ENCODE results near the gene COA1. TPM values are rescaled to one million over a fixed set of nuclear protein-coding genes. Genes with fewer than 3 reads are reported as not detected.

COA1 gene
- total and polyA plus RNA-seq, 7 experiments from 2014 or later: 51.3 to 86.6 (median 67.0) TPM

DNA sequence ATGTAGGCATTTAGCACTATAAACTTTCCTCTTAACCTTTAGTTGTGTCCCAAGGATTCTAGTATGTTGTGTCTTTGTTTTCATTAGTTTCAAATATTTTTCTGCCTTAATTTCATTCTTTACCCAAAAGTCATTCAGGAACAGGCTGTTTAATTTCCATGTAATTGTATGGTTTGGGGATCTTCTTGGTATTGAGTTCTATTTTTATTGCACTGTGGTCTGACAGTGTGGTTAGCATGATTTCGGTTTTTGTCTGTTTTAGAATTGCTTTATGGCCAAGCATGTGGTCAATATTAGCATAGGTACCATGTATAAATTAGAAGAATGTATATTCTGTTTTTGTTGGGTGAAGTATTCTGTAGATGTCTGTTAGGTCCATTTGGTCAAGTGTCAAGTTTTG is 26.3 kb downstream of the COA1 start:
- CTCF ChIA-PET: interaction anchor here (1.1 to 6.7 kb wide), 2 partner anchors 118 to 135 kb away, joined by 5 to 440 read pairs; partner anchors contain the start of gene STK17A
- no peak overlapping the region for H3K27ac ChIP-seq (ENCODE audit: low read depth, low read length)
- no peaks in the 10 kb centered on the region for H3K36me3 ChIP-seq (ENCODE audit: control insufficient read depth in 2 of 3, insufficient read depth in 3 of 3, low read length in 3 of 3)
- DNase-seq (no peak), ATAC-seq (no peak)
- no peak overlapping the region for H3K4me3 ChIP-seq (ENCODE audit: low read length)
- no peaks in the 10 kb centered on the region for H3K9me3 ChIP-seq (ENCODE audit: control insufficient read depth in 2 of 3, low read length in 3 of 3)
- H3K27me3 ChIP-seq (ENCODE audit: control insufficient read depth in 2 of 2, insufficient read depth in 2 of 2, low read length in 2 of 2): no peaks in the 10 kb centered on the region
- peaks cover 28 to 67% (median 50%) of the 10 kb centered on the region in 7 donors for H3K4me1 Mint-ChIP-seq
- H3K36me3 Mint-ChIP-seq: peaks cover 0 to 37% (median 21%) of the 10 kb centered on the region in 5 donors
- peak overlapping the region in 1 of 10 donors; percentile 22 for H3K4me3 Mint-ChIP-seq
- intact Hi-C loops (cut with micrococcal nuclease): no loop called here
- peaks cover 0 to 16% (median 0%) of the 10 kb centered on the region in 11 donors for H3K9me3 Mint-ChIP-seq
- H3K4me1 ChIP-seq (ENCODE audit: control insufficient read depth in 2 of 2, insufficient read depth in 2 of 2, low read length in 2 of 2): peaks cover 12 to 32% of the 10 kb centered on the region in 2 donors
- POLR2A ChIA-PET: no interaction called here
- H3K27ac Mint-ChIP-seq: peak overlapping the region in 6 of 9 donors; percentile 14 to 72 (median 28)
- no peaks in the 10 kb centered on the region for H3K27me3 Mint-ChIP-seq

DNA sequence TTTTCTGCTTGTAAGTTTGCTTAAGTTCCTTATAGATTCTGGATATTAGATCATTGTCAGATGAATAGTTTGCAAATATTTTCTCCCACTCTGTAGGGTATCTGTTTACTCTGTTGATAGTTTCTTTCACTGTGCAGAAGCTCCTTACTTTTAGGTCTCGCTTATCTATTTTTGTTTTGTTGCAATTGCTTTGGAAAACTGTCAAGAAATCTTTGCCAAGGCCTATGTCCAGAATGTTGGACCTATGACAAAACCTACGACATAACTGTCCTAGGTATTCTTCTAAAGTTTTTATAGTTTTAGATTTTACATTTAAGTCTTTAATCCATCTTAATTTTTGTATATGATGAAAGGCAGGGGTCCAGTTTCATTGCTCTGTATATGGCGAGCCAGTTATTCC is 27.4 kb downstream of the COA1 start:
- POLR2A ChIA-PET: no interaction called here
- peaks cover 0 to 16% (median 0%) of the 10 kb centered on the region in 11 donors for H3K9me3 Mint-ChIP-seq
- Histone ChIP-seq H3K4me3 (ENCODE audit: low read length) (no peak overlapping the region), H3K27me3 (ENCODE audit: control insufficient read depth in 2 of 2, insufficient read depth in 2 of 2, low read length in 2 of 2) (no peaks in the 10 kb centered on the region), H3K4me1 (ENCODE audit: control insufficient read depth in 2 of 2, insufficient read depth in 2 of 2, low read length in 2 of 2) (peaks cover 12 to 36% of the 10 kb centered on the region in 2 donors), H3K36me3 (ENCODE audit: control insufficient read depth in 2 of 3, insufficient read depth in 3 of 3, low read length in 3 of 3) (no peaks in the 10 kb centered on the region), H3K9me3 (ENCODE audit: control insufficient read depth in 2 of 3, low read length in 3 of 3) (no peaks in the 10 kb centered on the region), H3K27ac (ENCODE audit: low read depth, low read length) (no peak overlapping the region)
- peaks cover 31 to 66% (median 52%) of the 10 kb centered on the region in 7 donors for H3K4me1 Mint-ChIP-seq
- intact Hi-C loops (cut with micrococcal nuclease): no loop called here
- H3K27me3 Mint-ChIP-seq: no peaks in the 10 kb centered on the region
- H3K4me3 Mint-ChIP-seq: no peak overlapping the region
- H3K36me3 Mint-ChIP-seq: peaks cover 0 to 29% (median 15%) of the 10 kb centered on the region in 5 donors
- CTCF ChIA-PET: interaction anchor here (0.5 to 6.7 kb wide), 4 partner anchors 117 to 585 kb away, joined by 3 to 440 read pairs (median 4); partner anchors contain the start of gene STK17A
- H3K27ac Mint-ChIP-seq: peak overlapping the region in 4 of 9 donors; percentile 14 to 72 (median 42)
- ATAC-seq (no peak), DNase-seq (no peak)

DNA sequence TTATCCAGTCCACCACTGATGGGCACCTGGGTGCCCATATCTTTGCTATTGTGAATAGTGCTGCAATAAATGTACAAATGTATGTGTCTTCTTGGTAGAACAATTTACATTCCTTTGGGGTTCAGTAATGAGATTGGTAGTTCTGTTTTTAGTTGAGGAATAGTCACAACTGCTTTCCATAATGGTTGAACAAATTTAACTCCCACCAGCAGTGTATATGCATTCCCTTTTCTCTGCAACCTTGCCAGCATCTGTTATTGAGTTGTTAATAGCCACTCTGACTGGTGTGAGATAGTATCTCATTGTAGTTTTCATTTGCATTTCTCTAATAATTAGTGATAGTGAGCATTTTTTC is 27.8 kb downstream of the COA1 start:
- H3K36me3 Mint-ChIP-seq: peaks cover 0 to 29% (median 15%) of the 10 kb centered on the region in 5 donors
- Histone ChIP-seq H3K4me3 (ENCODE audit: low read length) (no peak overlapping the region), H3K27me3 (ENCODE audit: control insufficient read depth in 2 of 2, insufficient read depth in 2 of 2, low read length in 2 of 2) (no peaks in the 10 kb centered on the region), H3K36me3 (ENCODE audit: control insufficient read depth in 2 of 3, insufficient read depth in 3 of 3, low read length in 3 of 3) (no peaks in the 10 kb centered on the region), H3K27ac (ENCODE audit: low read depth, low read length) (no peak overlapping the region), H3K9me3 (ENCODE audit: control insufficient read depth in 2 of 3, low read length in 3 of 3) (no peaks in the 10 kb centered on the region), H3K4me1 (ENCODE audit: control insufficient read depth in 2 of 2, insufficient read depth in 2 of 2, low read length in 2 of 2) (peaks cover 12 to 36% of the 10 kb centered on the region in 2 donors)
- no peak overlapping the region for H3K4me3 Mint-ChIP-seq
- DNase-seq (no peak), ATAC-seq (no peak)
- no peaks in the 10 kb centered on the region for H3K27me3 Mint-ChIP-seq
- intact Hi-C loops (cut with micrococcal nuclease): no loop called here
- ChIA-PET CTCF (interaction anchor here (0.9 to 6.7 kb wide), 7 partner anchors 9 to 137 kb away, joined by 3 to 440 read pairs (median 27); partner anchors contain the start of gene STK17A), POLR2A (interaction anchor here (4.8 to 5.4 kb wide), 2 partner anchors 52 to 117 kb away, joined by 40 to 185 read pairs; partner anchors contain the start of gene STK17A)
- peaks cover 31 to 66% (median 52%) of the 10 kb centered on the region in 7 donors for H3K4me1 Mint-ChIP-seq
- H3K27ac Mint-ChIP-seq: peak overlapping the region in 7 of 9 donors; percentile 23 to 80 (median 65)
- H3K9me3 Mint-ChIP-seq: peaks cover 0 to 16% (median 0%) of the 10 kb centered on the region in 11 donors

DNA sequence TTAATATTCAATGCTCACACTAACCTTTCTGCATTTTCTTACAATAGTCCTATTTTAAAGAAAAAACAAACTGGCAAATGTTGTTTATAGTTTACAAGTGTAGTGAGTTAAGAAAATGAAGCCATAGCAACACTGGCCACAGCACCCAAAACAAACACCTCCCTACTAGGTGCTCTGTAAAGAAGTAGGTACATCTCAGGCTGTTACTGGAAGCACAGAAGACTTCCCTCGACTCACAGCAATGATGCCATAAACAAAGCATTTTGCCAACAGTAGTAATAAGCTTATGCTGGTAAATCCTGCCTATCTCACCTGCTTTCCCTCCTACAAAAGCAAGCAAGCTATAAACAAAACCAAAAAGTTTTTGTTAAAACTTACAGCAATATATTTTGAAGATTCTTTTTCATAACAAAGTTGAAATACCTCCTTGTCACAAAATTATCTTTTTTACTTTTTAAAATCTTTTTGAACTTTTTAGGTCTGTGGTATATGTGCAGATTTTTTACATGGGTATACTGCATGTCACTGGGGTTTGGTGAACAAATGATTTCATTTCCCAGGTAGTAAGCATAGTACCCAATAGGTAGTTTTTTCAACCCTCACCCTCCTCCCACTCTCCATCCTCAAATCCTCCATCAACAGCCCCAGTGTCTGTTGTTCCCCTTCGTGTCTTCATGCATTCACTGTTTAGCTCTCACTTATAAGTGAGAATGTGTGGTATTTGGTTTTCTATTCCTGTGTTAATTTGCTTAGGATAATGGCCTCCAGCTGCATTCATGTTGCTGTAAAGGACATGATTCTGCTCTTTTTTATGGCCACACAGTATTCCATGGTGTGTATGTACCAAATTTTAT is 28.4 kb downstream of the COA1 start:
- no peak for ATAC-seq
- CTCF ChIA-PET: interaction anchor here (0.7 to 6.7 kb wide), 38 partner anchors 8 to 138 kb away, joined by 3 to 440 read pairs (median 6); partner anchors contain the start of genes COA1 and STK17A
- H3K4me3 Mint-ChIP-seq: no peak overlapping the region
- Histone ChIP-seq H3K4me1 (ENCODE audit: control insufficient read depth in 2 of 2, insufficient read depth in 2 of 2, low read length in 2 of 2) (peaks cover 12 to 36% of the 10 kb centered on the region in 2 donors), H3K9me3 (ENCODE audit: control insufficient read depth in 2 of 3, low read length in 3 of 3) (no peaks in the 10 kb centered on the region), H3K27ac (ENCODE audit: low read depth, low read length) (no peak overlapping the region), H3K36me3 (ENCODE audit: control insufficient read depth in 2 of 3, insufficient read depth in 3 of 3, low read length in 3 of 3) (no peaks in the 10 kb centered on the region), H3K27me3 (ENCODE audit: control insufficient read depth in 2 of 2, insufficient read depth in 2 of 2, low read length in 2 of 2) (no peaks in the 10 kb centered on the region), H3K4me3 (ENCODE audit: low read length) (no peak overlapping the region)
- peaks cover 0 to 16% (median 0%) of the 10 kb centered on the region in 11 donors for H3K9me3 Mint-ChIP-seq
- DNase-seq: no peak
- peaks cover 0 to 28% (median 15%) of the 10 kb centered on the region in 5 donors for H3K36me3 Mint-ChIP-seq
- POLR2A ChIA-PET: interaction anchor here (0.6 to 5.4 kb wide), 8 partner anchors 14 to 204 kb away, joined by 3 to 185 read pairs (median 8); partner anchors contain the start of genes COA1 and STK17A
- peaks cover 30 to 64% (median 52%) of the 10 kb centered on the region in 7 donors for H3K4me1 Mint-ChIP-seq
- no peaks in the 10 kb centered on the region for H3K27me3 Mint-ChIP-seq
- H3K27ac Mint-ChIP-seq: peak overlapping the region in 6 of 9 donors; percentile 23 to 80 (median 64)
- intact Hi-C loops (cut with micrococcal nuclease): loop anchor here (1.0 kb wide), 7 partner anchors 20 to 760 kb away; no protein-coding TSS in a partner anchor

DNA sequence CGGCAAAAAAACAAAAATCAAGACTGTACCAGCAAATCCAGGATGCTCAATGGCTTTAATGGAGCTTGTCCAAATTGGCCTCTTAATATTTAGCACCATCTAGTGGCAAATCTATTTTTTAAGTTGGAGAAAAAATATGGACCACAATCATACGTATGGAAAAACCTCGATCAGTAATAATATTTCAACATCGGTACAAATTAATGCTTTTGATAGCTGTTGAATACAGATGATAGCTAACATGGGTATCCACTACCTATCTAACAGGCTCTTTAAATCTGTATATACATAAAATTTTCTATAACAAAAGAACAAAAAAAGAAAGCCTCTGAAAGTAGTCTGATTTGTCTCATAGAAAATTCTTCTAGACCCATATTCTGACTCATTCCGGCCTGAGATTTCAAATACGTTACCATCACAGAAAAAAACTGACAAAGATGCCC is 29.2 kb downstream of the COA1 start:
- Mint-ChIP-seq H3K4me3 (peak overlapping the region in 9 of 10 donors; percentile 3 to 75 (median 64)), H3K4me1 (peaks cover 23 to 56% (median 44%) of the 10 kb centered on the region in 7 donors), H3K9me3 (peaks cover 0 to 13% (median 0%) of the 10 kb centered on the region in 11 donors), H3K27ac (peak overlapping the region in 8 of 9 donors; percentile 49 to 81 (median 70)), H3K27me3 (no peaks in the 10 kb centered on the region), H3K36me3 (peaks cover 0 to 21% (median 14%) of the 10 kb centered on the region in 5 donors)
- H3K4me1 ChIP-seq (ENCODE audit: control insufficient read depth in 2 of 2, insufficient read depth in 2 of 2, low read length in 2 of 2): peaks cover 12 to 30% of the 10 kb centered on the region in 2 donors
- ATAC-seq (peak; percentile 89), DNase-seq (peak in 7 of 9 donors; percentile 38 to 73 (median 67))
- H3K27me3 ChIP-seq (ENCODE audit: control insufficient read depth in 2 of 2, insufficient read depth in 2 of 2, low read length in 2 of 2): no peaks in the 10 kb centered on the region
- CTCF ChIA-PET: interaction anchor here (0.7 to 6.7 kb wide), 38 partner anchors 12 to 138 kb away, joined by 3 to 440 read pairs (median 6); partner anchors contain the start of genes COA1 and STK17A
- intact Hi-C loops (cut with micrococcal nuclease): loop anchor here (1.0 kb wide), 7 partner anchors 21 to 759 kb away; no protein-coding TSS in a partner anchor
- POLR2A ChIA-PET: interaction anchor here (0.5 to 5.4 kb wide), 22 partner anchors 10 to 205 kb away, joined by 3 to 185 read pairs (median 4); partner anchors contain the start of genes COA1 and STK17A
- no peak overlapping the region for H3K4me3 ChIP-seq (ENCODE audit: low read length)
- H3K9me3 ChIP-seq (ENCODE audit: control insufficient read depth in 2 of 3, low read length in 3 of 3): no peaks in the 10 kb centered on the region
- H3K36me3 ChIP-seq (ENCODE audit: control insufficient read depth in 2 of 3, insufficient read depth in 3 of 3, low read length in 3 of 3): no peaks in the 10 kb centered on the region
- H3K27ac ChIP-seq (ENCODE audit: low read depth, low read length): peak overlapping the region; percentile 32

All from naive thymus-derived CD4-positive, alpha-beta T cell (primary cell).